ENCODE measurements around the gene CARD9. TPM values are rescaled to one million over a fixed set of nuclear protein-coding genes. Genes with fewer than 3 reads are reported as not detected.

Gene CARD9
- total RNA-seq, 1 donor from 2014 or later: 1.2 TPM

DNA sequence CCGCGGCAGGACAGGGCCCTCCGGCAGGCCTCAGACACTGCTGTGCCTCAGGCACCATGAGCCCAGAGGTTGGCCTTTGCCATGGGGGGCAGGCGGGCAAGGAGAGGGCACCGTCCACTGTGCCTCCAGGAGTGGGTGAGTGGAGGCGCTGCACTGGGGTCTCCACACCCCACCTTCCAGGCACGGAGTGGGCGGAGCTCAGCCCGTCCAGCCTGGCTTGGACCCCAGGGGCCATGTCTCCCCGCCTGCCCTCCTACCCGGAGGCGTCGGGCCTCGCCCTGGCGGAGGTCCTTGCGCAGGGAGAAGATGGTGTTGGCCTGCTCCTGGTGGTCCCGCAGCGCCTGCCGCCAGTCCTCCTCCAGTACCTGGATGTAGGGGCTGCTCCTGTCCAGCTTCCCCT is 3.4 kb downstream of the CARD9 start:
- DNase-seq (ENCODE audit: low read depth): no peak
- H3K4me3 ChIP-seq (ENCODE audit: low read depth, low read length): no peak overlapping the region
- TF ChIP-seq, protein P1, sequence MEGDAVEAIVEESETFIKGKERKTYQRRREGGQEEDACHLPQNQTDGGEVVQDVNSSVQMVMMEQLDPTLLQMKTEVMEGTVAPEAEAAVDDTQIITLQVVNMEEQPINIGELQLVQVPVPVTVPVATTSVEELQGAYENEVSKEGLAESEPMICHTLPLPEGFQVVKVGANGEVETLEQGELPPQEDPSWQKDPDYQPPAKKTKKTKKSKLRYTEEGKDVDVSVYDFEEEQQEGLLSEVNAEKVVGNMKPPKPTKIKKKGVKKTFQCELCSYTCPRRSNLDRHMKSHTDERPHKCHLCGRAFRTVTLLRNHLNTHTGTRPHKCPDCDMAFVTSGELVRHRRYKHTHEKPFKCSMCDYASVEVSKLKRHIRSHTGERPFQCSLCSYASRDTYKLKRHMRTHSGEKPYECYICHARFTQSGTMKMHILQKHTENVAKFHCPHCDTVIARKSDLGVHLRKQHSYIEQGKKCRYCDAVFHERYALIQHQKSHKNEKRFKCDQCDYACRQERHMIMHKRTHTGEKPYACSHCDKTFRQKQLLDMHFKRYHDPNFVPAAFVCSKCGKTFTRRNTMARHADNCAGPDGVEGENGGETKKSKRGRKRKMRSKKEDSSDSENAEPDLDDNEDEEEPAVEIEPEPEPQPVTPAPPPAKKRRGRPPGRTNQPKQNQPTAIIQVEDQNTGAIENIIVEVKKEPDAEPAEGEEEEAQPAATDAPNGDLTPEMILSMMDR (conservative IDR thresholded peaks at IDR 0.05; ENCODE audit: low read depth, low read length): no peak

DNA sequence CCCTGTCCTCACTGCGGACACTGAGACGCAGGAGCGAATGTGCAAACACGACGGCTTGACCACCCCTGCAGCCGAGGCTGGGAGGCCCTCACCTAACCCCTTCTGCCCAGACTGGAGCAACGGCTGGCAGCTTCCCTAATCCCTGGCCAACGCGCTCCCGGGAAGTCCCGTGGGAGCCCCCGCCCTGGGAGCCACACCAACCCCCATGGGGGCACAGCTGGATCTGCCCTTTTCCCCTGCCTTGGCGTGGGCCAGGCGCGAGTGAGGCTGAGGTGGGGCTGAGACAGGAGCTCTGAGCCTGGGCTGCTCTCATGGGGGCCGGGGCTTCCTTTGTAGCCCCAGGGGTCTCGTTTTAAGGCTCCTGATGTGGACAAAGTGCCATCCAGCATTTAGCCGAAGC is 5.3 kb downstream of the CARD9 start:
- H3K4me3 ChIP-seq (ENCODE audit: low read depth, low read length): no peak overlapping the region
- DNase-seq (ENCODE audit: low read depth): no peak
- TF ChIP-seq, protein P1 (conservative IDR thresholded peaks at IDR 0.05; ENCODE audit: low read depth, low read length): no peak

DNA sequence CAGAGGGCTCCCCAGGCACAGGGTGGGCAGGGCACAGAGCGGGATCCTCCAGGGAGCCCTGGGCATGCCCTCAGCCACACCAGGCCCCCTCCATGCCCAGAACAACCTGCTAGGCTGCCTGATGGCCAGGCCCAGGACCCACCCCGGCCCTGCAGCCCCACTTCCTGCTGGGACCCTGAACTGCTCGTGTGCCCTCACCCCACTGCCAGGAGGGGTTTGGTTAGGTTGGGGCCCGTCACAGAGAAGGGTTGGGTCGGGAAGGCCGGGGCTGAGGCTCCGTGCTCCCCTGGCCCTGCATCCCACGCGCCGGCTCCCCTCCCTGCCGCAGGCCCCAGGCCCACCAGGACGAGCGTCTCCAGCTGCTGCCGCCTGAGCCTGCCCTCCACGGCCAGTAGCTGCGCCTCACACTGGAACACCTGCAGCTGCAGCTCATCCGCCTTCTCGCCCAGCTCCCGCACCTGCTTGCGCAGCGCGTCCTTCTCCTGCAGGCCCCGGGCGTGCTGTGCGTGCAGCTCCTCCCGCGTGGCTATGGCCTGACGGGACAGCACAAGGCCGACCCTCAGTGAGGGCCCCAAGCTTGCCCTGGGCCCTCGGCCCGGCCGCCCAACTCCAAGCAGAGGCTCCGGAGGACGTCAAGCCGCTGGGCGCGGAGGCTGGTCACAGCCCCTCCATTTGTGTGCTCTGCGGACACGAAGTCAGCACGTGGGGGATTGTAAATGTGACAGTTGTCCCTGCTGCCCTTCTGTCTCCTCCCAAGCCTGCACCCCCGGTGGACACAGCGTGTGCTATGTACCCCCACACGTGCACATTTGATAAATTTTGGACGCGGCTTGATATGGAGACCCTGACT is 5.9 kb downstream of the CARD9 start:
- DNase-seq (ENCODE audit: low read depth): no peak
- TF ChIP-seq, protein P1 (conservative IDR thresholded peaks at IDR 0.05; ENCODE audit: low read depth, low read length): no peak

DNA sequence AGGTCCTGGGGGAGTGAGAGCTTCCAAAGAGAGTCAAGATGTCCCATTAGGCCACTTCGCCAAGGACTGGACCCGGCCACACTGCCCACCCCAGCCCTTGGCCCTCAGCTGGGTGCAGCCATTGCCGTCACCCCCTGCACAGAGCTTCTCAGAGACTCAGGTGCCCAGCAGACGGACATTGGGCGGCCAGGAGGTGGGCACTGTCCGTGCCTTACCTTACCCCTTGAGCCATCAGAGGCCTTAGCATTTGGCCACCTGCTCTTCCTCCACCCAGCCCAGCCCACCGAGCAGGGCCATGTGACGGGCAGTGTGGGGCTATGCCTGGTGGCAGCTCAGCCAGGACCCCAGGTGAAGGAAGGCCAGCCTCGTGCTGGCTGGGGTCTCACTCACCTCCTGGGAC is 6.6 kb downstream of the CARD9 start:
- no peak for DNase-seq (ENCODE audit: low read depth)
- TF ChIP-seq, protein P1 (conservative IDR thresholded peaks at IDR 0.05; ENCODE audit: low read depth, low read length): no peak
- no peak overlapping the region for H3K4me3 ChIP-seq (ENCODE audit: low read depth, low read length)

More for the DNA sequence above, 5.9 kb downstream of the CARD9 start:
- no peak overlapping the region for H3K4me3 ChIP-seq (ENCODE audit: low read depth, low read length)

DNA sequence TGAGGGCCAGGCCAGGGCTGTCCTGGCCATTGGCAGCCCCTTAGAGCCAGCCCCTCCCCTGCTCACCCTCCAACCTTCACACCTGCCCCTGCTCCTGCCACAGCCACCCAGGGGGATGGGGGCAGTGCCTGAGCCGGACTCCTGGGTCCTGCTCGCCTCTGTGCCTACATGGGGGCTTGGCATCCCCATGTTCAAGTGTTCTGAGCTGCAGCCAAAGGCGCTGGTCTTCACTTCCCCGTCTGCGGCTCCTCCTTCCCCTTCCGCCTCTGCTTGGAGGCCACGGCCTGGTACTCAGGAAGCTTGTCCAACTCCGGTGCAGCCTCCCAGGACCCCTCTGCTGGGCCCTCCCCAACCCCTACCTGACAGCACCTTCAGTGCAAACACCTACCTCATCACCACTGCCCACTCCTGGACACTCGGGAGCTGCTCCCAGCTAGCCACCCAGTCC is 7.7 kb downstream of the CARD9 start:
- H3K4me3 ChIP-seq (ENCODE audit: low read depth, low read length): no peak overlapping the region
- TF ChIP-seq, protein P1 (conservative IDR thresholded peaks at IDR 0.05; ENCODE audit: low read depth, low read length): no peak
- DNase-seq (ENCODE audit: low read depth): no peak

DNA sequence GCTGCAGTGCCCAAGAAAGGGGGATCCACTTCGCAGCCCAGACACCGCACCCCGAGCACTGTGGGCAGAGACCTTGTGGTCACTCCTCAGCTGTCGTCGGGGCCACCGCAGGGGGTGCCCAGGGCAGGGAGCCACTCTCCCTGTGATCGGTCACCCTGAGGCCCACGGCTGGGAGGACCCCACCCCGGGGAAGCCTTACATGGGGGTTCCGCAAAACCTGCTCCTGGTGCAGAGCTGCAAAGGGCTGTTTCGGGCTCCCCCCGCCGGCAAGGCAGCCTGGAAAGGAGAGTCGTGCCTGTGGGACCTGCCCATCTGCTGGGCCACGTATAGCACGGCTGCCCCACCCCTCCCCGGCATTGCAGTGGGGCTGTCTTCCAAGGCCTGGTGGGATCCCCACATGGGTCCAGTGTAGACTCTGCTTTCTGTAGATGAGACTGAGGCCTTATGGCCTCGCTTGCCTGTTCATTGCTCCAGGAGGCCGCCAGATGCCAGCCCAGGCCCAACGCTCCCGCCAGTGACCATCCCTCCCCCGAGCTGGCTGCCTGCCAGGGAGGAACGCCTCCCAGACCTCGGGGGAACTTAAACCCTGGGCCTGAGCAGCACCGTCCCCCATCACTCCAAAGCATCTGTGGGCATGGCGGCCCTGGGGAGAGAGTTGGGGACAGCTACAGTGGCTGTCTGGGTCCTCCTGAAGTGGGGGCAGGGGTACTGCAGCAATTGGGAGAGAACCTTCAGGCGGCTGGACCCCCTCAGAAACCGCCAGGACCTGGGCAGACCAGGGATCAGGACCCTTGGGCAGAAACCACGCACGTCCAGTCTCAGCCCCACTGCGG is 8.3 kb downstream of the CARD9 start:
- no peak for DNase-seq (ENCODE audit: low read depth)
- H3K4me3 ChIP-seq (ENCODE audit: low read depth, low read length): no peak overlapping the region
- TF ChIP-seq, protein P1 (conservative IDR thresholded peaks at IDR 0.05; ENCODE audit: low read depth, low read length): no peak

Measured in epithelial cell of proximal tubule (primary cell).